CD14-positive monocyte (primary cell): Measurements from ENCODE around the gene FOXQ1. TPM values are rescaled to one million over a fixed set of nuclear protein-coding genes. Genes with fewer than 3 reads are reported as not detected.

Source experiments
- DNase-seq, 3 donors: peaks; one replicate each; pipeline ENCODE4 v3.0.0-alpha.2; 2011 to 2022
- H2AFZ ChIP-seq: 2 replicates; pipeline ENCODE4 v1.6.0; 2012; ENCODE audit warnings: mild to moderate bottlenecking, low read depth, low read length, inconsistent platforms; ENCODE audit not compliant: insufficient read depth, poor library complexity, severe bottlenecking
- H3K27ac ChIP-seq, 2 donors: 1 replicate in 1 of 2; 2 replicates in 1 of 2; pipeline ENCODE4 v1.5.1; 2012 to 2013; ENCODE audit warnings: low read length in 2 of 2, control low read depth in 1 of 2, inconsistent platforms in 1 of 2, low read depth in 1 of 2, mild to moderate bottlenecking in 1 of 2
- H3K27me3 ChIP-seq, 2 donors: one replicate each; pipeline versions ENCODE4 v1.6.0 to v1.6.1; 2011 to 2013; ENCODE audit warnings: low read length in 2 of 2; ENCODE audit not compliant: control insufficient read depth in 2 of 2, insufficient read depth in 2 of 2
- H3K36me3 ChIP-seq, 2 donors: replicated peaks in 1 of 2; 1 replicate in 1 of 2; 2 replicates in 1 of 2; pipeline versions ENCODE4 v1.5.1 to v1.6.1; 2012 to 2013; ENCODE audit warnings: low read length in 2 of 2, control low read depth in 1 of 2, inconsistent platforms in 1 of 2, mild to moderate bottlenecking in 1 of 2; ENCODE audit not compliant: insufficient read depth in 2 of 2, control insufficient read depth in 1 of 2
- H3K4me1 ChIP-seq, 2 donors: 1 replicate in 1 of 2; 2 replicates in 1 of 2; pipeline versions ENCODE4 v1.5.1 to v1.6.1; 2012 to 2013; ENCODE audit warnings: low read length in 2 of 2, control low read depth in 1 of 2, inconsistent platforms in 1 of 2, mild to moderate bottlenecking in 1 of 2, moderate library complexity in 1 of 2; ENCODE audit not compliant: insufficient read depth in 2 of 2, control insufficient read depth in 1 of 2
- H3K4me2 ChIP-seq: replicated peaks from 2 replicates; pipeline ENCODE3; 2012; ENCODE audit warnings: low read length, moderate library complexity, mild to moderate bottlenecking; ENCODE audit not compliant: poor library complexity, severe bottlenecking; ENCODE audit errors: extremely low read depth
- H3K4me3 ChIP-seq, 3 experiments: fragments of 200-600 bp in 1 of 3; sonication (generic) in 1 of 3; replicated peaks in 1 of 3; 1 replicate in 2 of 3; 2 replicates in 1 of 3; pipeline ENCODE4 v1.5.1; 2011 to 2013; ENCODE audit warnings: low read length in 3 of 3, mild to moderate bottlenecking in 3 of 3, control low read depth in 2 of 3, low read depth in 2 of 3, inconsistent platforms in 1 of 3, moderate library complexity in 1 of 3
- H3K79me2 ChIP-seq: 2 replicates; pipeline ENCODE4 v1.6.0; 2012; ENCODE audit warnings: mild to moderate bottlenecking, control low read depth, inconsistent platforms, low read length, moderate library complexity; ENCODE audit not compliant: insufficient read depth
- H3K9ac ChIP-seq: 2 replicates; pipeline ENCODE4 v1.6.0; 2017; ENCODE audit warnings: low read length, mild to moderate bottlenecking; ENCODE audit not compliant: insufficient read depth, poor library complexity, severe bottlenecking
- H3K9me3 ChIP-seq, 2 donors: replicated peaks in 1 of 2; 1 replicate in 1 of 2; 2 replicates in 1 of 2; pipeline versions ENCODE4 v1.5.1 to v1.6.1; 2012 to 2013; ENCODE audit warnings: low read length in 2 of 2, control low read depth in 1 of 2; ENCODE audit not compliant: control insufficient read depth in 1 of 2, insufficient read depth in 1 of 2
- H4K20me1 ChIP-seq: 2 replicates; pipeline ENCODE4 v1.6.0; 2012; ENCODE audit warnings: mild to moderate bottlenecking, low read length, control low read depth, moderate library complexity; ENCODE audit not compliant: insufficient read depth
- H3K27ac Mint-ChIP-seq, 7 donors: one replicate each; pipeline ENCODE4 v1.8.0; 2020; ENCODE audit warnings: mild to moderate bottlenecking in 7 of 7, mixed read lengths in 7 of 7, moderate library complexity in 6 of 7, inconsistent platforms in 2 of 7
- H3K27me3 Mint-ChIP-seq, 3 donors: one replicate each; pipeline ENCODE4 v1.8.0; 2021 to 2022; ENCODE audit warnings: low read depth in 3 of 3, mild to moderate bottlenecking in 3 of 3, mixed read lengths in 3 of 3, moderate library complexity in 3 of 3, inconsistent platforms in 1 of 3
- H3K36me3 Mint-ChIP-seq, 2 donors: one replicate each; pipeline ENCODE4 v1.8.0; 2020; ENCODE audit warnings: mixed read lengths in 2 of 2, inconsistent platforms in 1 of 2, mild to moderate bottlenecking in 1 of 2
- H3K4me1 Mint-ChIP-seq: one replicate; pipeline ENCODE4 v1.8.0; 2020; ENCODE audit warnings: mild to moderate bottlenecking, mixed read lengths
- H3K4me3 Mint-ChIP-seq, 2 donors: one replicate each; pipeline ENCODE4 v1.8.0; 2020; ENCODE audit warnings: mild to moderate bottlenecking in 2 of 2, mixed read lengths in 2 of 2, moderate library complexity in 1 of 2
- H3K9me3 Mint-ChIP-seq, 7 donors: one replicate each; pipeline ENCODE4 v1.8.0; 2020 to 2022; ENCODE audit warnings: mixed read lengths in 7 of 7, mild to moderate bottlenecking in 6 of 7, moderate library complexity in 6 of 7, inconsistent platforms in 2 of 7
- WGBS: methylation state at CpG from one replicate; pipeline ENCODE4 v1.1.5; 2013; ENCODE audit warnings: missing lambda C conversion rate; ENCODE audit not compliant: insufficient coverage; 5-methylcytosine and 5-hydroxymethylcytosine counted together
- intact Hi-C, 2 donors: fragments of 100-400 bp; cut with micrococcal nuclease; formaldehyde crosslinking; loops; one replicate each; pipeline versions ENCODE4 v1.15.0 to v1.15.1; 2023
- polyA plus RNA-seq, 3 donors: library from polyadenylated mRNA; depleted of rRNA in 1 of 3; unstranded in 2 of 3; stranded (reverse) in 1 of 3; fragments of 300-500 nt in 2 of 3; fragments of >200 nt in 1 of 3; fragmentation: Illumina TruSeq in 2 of 3; gene quantifications; 1 replicate in 2 of 3; 2 replicates in 1 of 3; pipeline ENCODE4 v1.2.3, GENCODE V29; 2012 to 2021
- TF ChIP-seq, protein P1 (sequence below): fragments of 200-600 bp; IDR thresholded peaks from one replicate; pipeline ENCODE4 v1.8.0; 2022; ENCODE audit warnings: antibody characterized with exemption, mild to moderate bottlenecking

The FOXQ1 gene
- polyA plus RNA-seq, 3 donors = 0.11 TPM; not detected in 2

DNA sequence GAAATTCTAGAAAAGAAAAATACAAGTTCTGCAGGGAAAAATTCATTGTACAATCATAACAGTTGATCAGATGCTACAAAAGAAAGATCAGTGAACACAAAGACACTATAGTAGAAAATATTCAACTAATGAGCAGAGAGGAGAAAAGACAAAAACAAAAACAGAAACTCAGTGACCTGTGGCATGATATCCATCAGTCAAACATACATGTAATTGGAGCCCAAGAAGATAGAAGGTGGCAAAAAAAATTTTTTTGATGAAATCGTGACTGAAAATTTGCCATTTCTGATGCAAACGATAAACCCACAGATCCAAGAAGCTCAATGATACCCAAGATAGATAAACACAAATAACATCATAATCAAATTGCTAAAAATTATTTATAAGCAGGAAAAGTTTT, 13.1 kb upstream of the FOXQ1 start:
- Mint-ChIP-seq H3K36me3 (no peaks in the 10 kb centered on the region), H3K9me3 (peaks cover 0 to 13% (median 4%) of the 10 kb centered on the region in 7 donors), H3K4me3 (peak overlapping the region in 1 of 2 donors; percentile 16), H3K4me1 (no peaks in the 10 kb centered on the region), H3K27me3 (peaks cover 33 to 50% (median 36%) of the 10 kb centered on the region in 3 donors), H3K27ac (no peak overlapping the region)
- no peaks in the 10 kb centered on the region for H4K20me1 ChIP-seq
- no peak overlapping the region for H3K4me3 ChIP-seq
- no CpG with 5 or more reads among the region's 2 CpGs for WGBS
- no peak overlapping the region for H3K4me2 ChIP-seq
- H3K36me3 ChIP-seq = no peaks in the 10 kb centered on the region
- H3K27ac ChIP-seq = no peak overlapping the region
- H3K9me3 ChIP-seq = no peaks in the 10 kb centered on the region
- H3K27me3 ChIP-seq = peaks cover 58 to 71% of the 10 kb centered on the region in 2 donors
- H3K79me2 ChIP-seq = no peaks in the 10 kb centered on the region
- no peak overlapping the region for H2AFZ ChIP-seq
- TF ChIP-seq, protein P1, sequence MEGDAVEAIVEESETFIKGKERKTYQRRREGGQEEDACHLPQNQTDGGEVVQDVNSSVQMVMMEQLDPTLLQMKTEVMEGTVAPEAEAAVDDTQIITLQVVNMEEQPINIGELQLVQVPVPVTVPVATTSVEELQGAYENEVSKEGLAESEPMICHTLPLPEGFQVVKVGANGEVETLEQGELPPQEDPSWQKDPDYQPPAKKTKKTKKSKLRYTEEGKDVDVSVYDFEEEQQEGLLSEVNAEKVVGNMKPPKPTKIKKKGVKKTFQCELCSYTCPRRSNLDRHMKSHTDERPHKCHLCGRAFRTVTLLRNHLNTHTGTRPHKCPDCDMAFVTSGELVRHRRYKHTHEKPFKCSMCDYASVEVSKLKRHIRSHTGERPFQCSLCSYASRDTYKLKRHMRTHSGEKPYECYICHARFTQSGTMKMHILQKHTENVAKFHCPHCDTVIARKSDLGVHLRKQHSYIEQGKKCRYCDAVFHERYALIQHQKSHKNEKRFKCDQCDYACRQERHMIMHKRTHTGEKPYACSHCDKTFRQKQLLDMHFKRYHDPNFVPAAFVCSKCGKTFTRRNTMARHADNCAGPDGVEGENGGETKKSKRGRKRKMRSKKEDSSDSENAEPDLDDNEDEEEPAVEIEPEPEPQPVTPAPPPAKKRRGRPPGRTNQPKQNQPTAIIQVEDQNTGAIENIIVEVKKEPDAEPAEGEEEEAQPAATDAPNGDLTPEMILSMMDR = no peak
- no peak overlapping the region for H3K9ac ChIP-seq
- DNase-seq = no peak
- intact Hi-C loops = no loop called here
- H3K4me1 ChIP-seq = no peaks in the 10 kb centered on the region

DNA sequence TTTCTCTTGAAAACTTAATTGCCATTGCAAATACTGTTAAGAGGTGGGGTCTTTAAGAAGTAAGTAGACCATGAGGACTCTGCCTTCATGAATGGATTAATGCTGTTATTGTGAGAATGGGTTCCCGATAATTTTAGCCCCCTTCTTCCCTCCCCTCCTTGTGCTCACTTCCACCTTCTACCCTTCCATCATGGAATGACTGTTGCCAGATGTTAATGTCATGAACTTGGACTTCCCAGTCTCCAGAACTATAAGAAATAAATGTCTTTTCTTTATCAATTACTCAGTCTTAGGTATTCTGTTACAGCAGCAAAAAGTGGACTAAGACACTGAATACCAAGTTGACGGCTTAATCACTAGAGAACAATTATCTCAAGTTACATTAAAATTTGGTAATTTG, 5.8 kb upstream of the FOXQ1 start:
- WGBS = no CpG with 5 or more reads among the region's 2 CpGs

More for the DNA sequence above, 5.8 kb upstream of the FOXQ1 start:
- Histone ChIP-seq H2AFZ (no peak overlapping the region), H3K9ac (no peak overlapping the region), H3K36me3 (no peaks in the 10 kb centered on the region), H3K9me3 (peaks cover 0 to 14% of the 10 kb centered on the region in 2 donors), H3K27ac (no peak overlapping the region), H3K79me2 (no peaks in the 10 kb centered on the region), H4K20me1 (no peaks in the 10 kb centered on the region), H3K4me2 (no peak overlapping the region), H3K4me3 (no peak overlapping the region), H3K27me3 (peaks cover 63 to 77% of the 10 kb centered on the region in 2 donors), H3K4me1 (peaks cover 6% of the 10 kb centered on the region in 2 donors)
- H3K4me1 Mint-ChIP-seq = peaks cover 5% of the 10 kb centered on the region
- H3K4me3 Mint-ChIP-seq = no peak overlapping the region
- no peak overlapping the region for H3K27ac Mint-ChIP-seq
- H3K9me3 Mint-ChIP-seq = peaks cover 2 to 24% (median 19%) of the 10 kb centered on the region in 7 donors
- H3K27me3 Mint-ChIP-seq = peaks cover 58 to 65% (median 61%) of the 10 kb centered on the region in 3 donors
- peaks cover 0 to 2% of the 10 kb centered on the region in 2 donors for H3K36me3 Mint-ChIP-seq
- intact Hi-C loops = no loop called here
- no peak for DNase-seq
- TF ChIP-seq, protein P1 = no peak
